HG02571 (cell line): Measurements from ENCODE around the gene SLC22A5.
"Not testable (repeated sequence)": the region's sequence is repeated elsewhere in the genome, so short reads cannot be mapped to it uniquely, and the experiment has no call there.

Experiments
- ATAC-seq: cut with Tn5 transposase; IDR thresholded peaks from one replicate; pipeline ENCODE4 v1.9.1; 2021; ENCODE audit warnings: mild to moderate bottlenecking, moderate library complexity; ENCODE audit not compliant: unreplicated experiment

The SLC22A5 gene

GRCh38 chr5:132425975-132426524, 56.5 kb downstream of the SLC22A5 start:
- ATAC-seq, result no peak

- peak; percentile 34 for ATAC-seq
Measured at GRCh38 chr5:132426525-132427138, 57.1 kb downstream of the SLC22A5 start.

- ATAC-seq, result peak; percentile 30
Measured at GRCh38 chr5:132427281-132428146, 58.0 kb downstream of the SLC22A5 start.

GRCh38 chr5:132428147-132428482, 58.6 kb downstream of the SLC22A5 start:
- ATAC-seq, result no peak

- ATAC-seq, result no peak
Measured at GRCh38 chr5:132428484-132429462, 59.3 kb downstream of the SLC22A5 start.

GRCh38 chr5:132429463-132430440, 60.2 kb downstream of the SLC22A5 start:
- no peak for ATAC-seq

- ATAC-seq, result no peak
Measured at GRCh38 chr5:132430746-132431145, 61.2 kb downstream of the SLC22A5 start.

GRCh38 chr5:132431632-132432031, 62.1 kb downstream of the SLC22A5 start:
- ATAC-seq, result no peak

GRCh38 chr5:132433141-132433540, 63.6 kb downstream of the SLC22A5 start:
- no peak for ATAC-seq

GRCh38 chr5:132434416-132435286, 65.1 kb downstream of the SLC22A5 start:
- no peak for ATAC-seq

- no peak for ATAC-seq
Measured at GRCh38 chr5:132435447-132435846, 65.9 kb downstream of the SLC22A5 start.

- ATAC-seq, result no peak
Measured at GRCh38 chr5:132435886-132436285, 66.4 kb downstream of the SLC22A5 start.

- ATAC-seq, result no peak
Measured at GRCh38 chr5:132436936-132437335, 67.4 kb downstream of the SLC22A5 start.

- ATAC-seq, result peak; percentile 73
Measured at GRCh38 chr5:132437604-132438266, 68.2 kb downstream of the SLC22A5 start.

GRCh38 chr5:132438267-132438645, 68.7 kb downstream of the SLC22A5 start:
- not testable (repeated sequence) for ATAC-seq

- no peak for ATAC-seq
Measured at GRCh38 chr5:132438917-132439316, 69.4 kb downstream of the SLC22A5 start.

- ATAC-seq, result no peak
Measured at GRCh38 chr5:132439521-132440089, 70.1 kb downstream of the SLC22A5 start.

GRCh38 chr5:132444061-132444460, 74.6 kb downstream of the SLC22A5 start:
- no peak for ATAC-seq
